ENCODE data around the gene LIPC. TPM values are rescaled to one million over a fixed set of nuclear protein-coding genes. Genes with fewer than 3 reads are reported as not detected.

Gene LIPC
- total RNA-seq, 1 experiment from 2014 or later: not detected

GRCh38 chr15:58565619-58566018 lies 133.8 kb downstream of the LIPC start:
- intact Hi-C loops (cut with micrococcal nuclease; ENCODE audit: unreplicated experiment): no loop called here
- CTCF ChIA-PET: no interaction called here
- POLR2A ChIA-PET (ENCODE audit: low non-redundant PET): no interaction called here
- no TSS peak for BruUV-seq (replicated peaks)
- TF ChIP-seq EZH2 (IDR thresholded peaks at IDR 0.05; ENCODE audit: borderline replicate concordance, low read depth, low read length, poor library complexity, severe bottlenecking) (no peak), CTCF (conservative IDR thresholded peaks at IDR 0.05; ENCODE audit: low read depth, low read length) (no peak)
- no peaks in the 10 kb centered on the region for H3K27me3 ChIP-seq (replicated peaks; ENCODE audit: insufficient read depth, low read depth, low read length, poor library complexity)
- no peak overlapping the region for H3K4me3 ChIP-seq (ENCODE audit: low read depth, low read length, poor library complexity, severe bottlenecking)
- no peaks in the 10 kb centered on the region for H3K36me3 ChIP-seq (ENCODE audit: insufficient read depth, low read length, poor library complexity, severe bottlenecking)
- no peak for DNase-seq (ENCODE audit: low spot score)
- no peaks in the 10 kb centered on the region for H3K4me1 ChIP-seq (ENCODE audit: insufficient read depth, low read length, poor library complexity, severe bottlenecking)
- H3K27ac ChIP-seq (ENCODE audit: low read depth, low read length, poor library complexity, severe bottlenecking): no peak overlapping the region
- H3K9me3 ChIP-seq (ENCODE audit: low read depth, low read length, poor library complexity, severe bottlenecking): no peaks in the 10 kb centered on the region

- ChIA-PET POLR2A (ENCODE audit: low non-redundant PET) (no interaction called here), CTCF (no interaction called here)
- H3K36me3 ChIP-seq (ENCODE audit: insufficient read depth, low read length, poor library complexity, severe bottlenecking): no peaks in the 10 kb centered on the region
- no TSS peak for BruUV-seq (replicated peaks)
- intact Hi-C loops (cut with micrococcal nuclease; ENCODE audit: unreplicated experiment): no loop called here
- no peaks in the 10 kb centered on the region for H3K9me3 ChIP-seq (ENCODE audit: low read depth, low read length, poor library complexity, severe bottlenecking)
- no peak for DNase-seq (ENCODE audit: low spot score)
- no peak overlapping the region for H3K4me3 ChIP-seq (ENCODE audit: low read depth, low read length, poor library complexity, severe bottlenecking)
- no peaks in the 10 kb centered on the region for H3K27me3 ChIP-seq (replicated peaks; ENCODE audit: insufficient read depth, low read depth, low read length, poor library complexity)
- TF ChIP-seq CTCF (conservative IDR thresholded peaks at IDR 0.05; ENCODE audit: low read depth, low read length): no peak
- no peak for TF ChIP-seq EZH2 (IDR thresholded peaks at IDR 0.05; ENCODE audit: borderline replicate concordance, low read depth, low read length, poor library complexity, severe bottlenecking)
- H3K4me1 ChIP-seq (ENCODE audit: insufficient read depth, low read length, poor library complexity, severe bottlenecking): no peaks in the 10 kb centered on the region
- no peak overlapping the region for H3K27ac ChIP-seq (ENCODE audit: low read depth, low read length, poor library complexity, severe bottlenecking)
These were observed 134.2 kb downstream of the LIPC start for GRCh38 chr15:58566029-58566428.

- TF ChIP-seq EZH2 (IDR thresholded peaks at IDR 0.05; ENCODE audit: borderline replicate concordance, low read depth, low read length, poor library complexity, severe bottlenecking) (no peak), CTCF (conservative IDR thresholded peaks at IDR 0.05; ENCODE audit: low read depth, low read length) (no peak)
- no peak overlapping the region for H3K27ac ChIP-seq (ENCODE audit: low read depth, low read length, poor library complexity, severe bottlenecking)
- ChIA-PET CTCF (no interaction called here), POLR2A (ENCODE audit: low non-redundant PET) (no interaction called here)
- BruUV-seq (replicated peaks): no TSS peak
- DNase-seq (ENCODE audit: low spot score): peak; percentile 21
- no peaks in the 10 kb centered on the region for H3K4me1 ChIP-seq (ENCODE audit: insufficient read depth, low read length, poor library complexity, severe bottlenecking)
- intact Hi-C loops (cut with micrococcal nuclease; ENCODE audit: unreplicated experiment): no loop called here
- no peaks in the 10 kb centered on the region for H3K27me3 ChIP-seq (replicated peaks; ENCODE audit: insufficient read depth, low read depth, low read length, poor library complexity)
- no peaks in the 10 kb centered on the region for H3K36me3 ChIP-seq (ENCODE audit: insufficient read depth, low read length, poor library complexity, severe bottlenecking)
- no peaks in the 10 kb centered on the region for H3K9me3 ChIP-seq (ENCODE audit: low read depth, low read length, poor library complexity, severe bottlenecking)
- H3K4me3 ChIP-seq (ENCODE audit: low read depth, low read length, poor library complexity, severe bottlenecking): no peak overlapping the region
These were observed 136.4 kb downstream of the LIPC start for GRCh38 chr15:58568157-58568571.

Measured in A673 (cell line).